ENCODE results near the gene HRH2.
"Not testable (repeated sequence)": the region's sequence is repeated elsewhere in the genome, so short reads cannot be mapped to it uniquely, and the experiment has no call there.

The HRH2 gene

DNA sequence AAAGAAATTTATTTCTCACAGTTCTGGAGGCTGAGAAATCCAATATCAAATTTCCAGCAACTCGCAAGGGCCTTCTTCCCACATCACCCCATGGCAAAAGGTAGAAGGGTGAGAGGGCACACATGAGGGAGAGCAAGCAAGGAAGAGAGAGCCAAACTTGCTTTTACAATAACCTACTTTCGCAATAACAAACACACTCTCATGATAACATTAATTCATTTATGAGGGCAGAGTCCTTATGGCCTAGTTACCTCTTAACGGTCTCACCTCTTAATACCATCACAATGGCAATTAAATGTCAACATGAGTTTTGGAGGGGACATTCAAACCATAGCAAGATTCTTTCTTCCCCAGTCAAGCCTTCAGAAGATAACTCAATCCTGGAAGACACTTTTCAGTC, 11.6 kb upstream of the HRH2 start:
- DNase-seq (ENCODE audit: low read depth in 2 of 2): no peak

DNA sequence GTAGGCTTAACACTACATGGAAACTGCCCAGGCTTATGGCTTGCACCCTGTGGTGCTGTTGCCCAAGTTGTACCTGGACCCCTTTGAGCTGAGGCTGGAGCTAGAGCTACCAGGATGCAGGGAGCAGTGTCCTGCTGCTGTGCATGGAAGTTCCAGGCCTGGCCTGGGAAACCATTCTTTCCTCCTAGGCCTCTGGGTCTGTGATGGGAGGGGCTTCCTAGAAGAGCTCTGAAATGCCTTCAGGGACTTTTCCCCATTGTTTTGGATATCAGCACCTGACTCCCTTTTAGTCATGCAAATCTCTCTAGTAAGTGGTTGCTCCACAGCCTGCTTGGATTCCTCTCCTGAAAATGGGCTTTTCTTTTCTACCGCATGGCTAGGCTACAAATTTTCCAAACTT, 7.9 kb upstream of the HRH2 start:
- DNase-seq (ENCODE audit: low read depth in 2 of 2): no peak

DNA sequence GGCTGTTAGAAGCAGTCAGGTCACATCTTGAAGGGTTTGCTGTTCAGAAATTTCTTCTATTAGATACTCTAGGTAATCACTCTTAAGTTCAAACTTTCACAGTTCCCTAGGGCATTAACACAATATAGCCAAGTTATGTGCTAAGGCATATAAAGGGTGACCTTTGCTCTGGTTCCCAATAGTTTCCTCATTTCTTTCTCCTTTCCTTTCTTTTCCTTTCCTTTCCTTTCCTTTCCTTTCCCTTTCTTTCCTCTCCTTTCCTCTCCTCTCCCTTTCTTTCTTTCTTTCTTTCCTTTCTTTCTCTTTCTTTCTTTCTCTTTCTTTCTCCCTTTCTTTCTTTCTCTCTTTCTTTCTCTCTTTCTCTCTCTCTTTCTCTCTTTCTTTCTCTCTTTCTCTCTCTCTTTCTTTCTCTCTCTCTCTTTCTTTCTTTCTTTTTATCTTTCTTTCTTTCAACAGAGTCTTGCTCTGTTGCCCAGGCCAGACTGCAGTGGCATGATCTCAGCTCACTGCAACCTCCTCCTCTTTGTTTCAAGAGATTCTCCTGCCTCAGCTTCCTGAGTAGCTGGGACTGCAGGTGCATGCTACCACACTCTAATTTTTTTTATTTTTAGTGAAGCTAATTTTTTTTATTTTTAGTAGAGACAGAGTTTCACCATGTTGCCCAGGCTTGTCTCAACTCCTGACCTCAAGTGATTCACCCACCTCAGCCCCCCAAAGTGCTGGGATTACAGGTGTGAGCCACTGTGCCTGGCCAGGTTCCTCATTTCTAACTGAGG, 7.3 kb upstream of the HRH2 start:
- DNase-seq (ENCODE audit: low read depth in 2 of 2): not testable (repeated sequence)

DNA sequence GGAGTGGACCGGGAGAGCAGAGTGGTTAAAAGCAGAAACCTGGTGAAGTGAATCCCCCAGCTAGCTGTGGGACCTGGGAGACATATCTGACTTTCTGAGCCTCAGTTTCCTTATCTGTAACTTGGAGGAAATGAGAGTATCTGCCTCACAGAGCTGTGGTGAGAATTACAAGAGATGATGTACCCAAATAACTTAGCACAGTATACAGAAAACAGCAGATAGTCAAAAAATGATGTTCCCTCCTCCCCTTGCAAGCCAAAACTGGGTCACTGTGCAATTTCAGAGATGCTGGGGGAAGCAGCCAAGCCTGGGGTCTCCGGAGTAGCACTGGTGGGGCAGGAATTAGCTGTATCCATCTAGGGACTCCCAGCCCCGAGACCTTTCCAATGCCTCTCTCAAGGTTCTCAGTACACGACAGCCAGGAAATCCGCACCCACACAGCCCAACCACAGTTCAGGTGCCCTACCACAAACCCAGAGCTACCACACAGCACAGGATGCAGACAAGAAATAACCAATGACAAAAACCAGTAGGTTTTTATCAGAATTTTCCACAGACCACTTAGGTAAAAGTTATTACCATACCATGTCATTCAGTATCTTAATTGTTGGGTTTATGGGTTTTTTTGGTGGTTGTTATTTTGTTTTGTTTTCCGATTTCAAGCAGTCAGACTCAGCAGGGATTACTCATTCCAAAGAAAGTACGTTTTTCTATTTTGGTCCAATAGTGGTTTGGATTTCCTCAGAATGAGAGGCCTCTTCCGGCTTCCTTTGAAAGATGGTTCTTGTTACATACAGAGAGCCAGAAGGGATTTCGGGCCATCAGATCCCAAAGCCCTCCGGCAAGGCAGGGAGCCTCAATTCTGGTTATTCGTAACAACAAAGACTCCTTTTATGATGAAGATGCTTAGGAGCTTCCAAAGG, 4.9 kb upstream of the HRH2 start:
- DNase-seq (ENCODE audit: low read depth in 2 of 2): peak; percentile 46 to 76

DNA sequence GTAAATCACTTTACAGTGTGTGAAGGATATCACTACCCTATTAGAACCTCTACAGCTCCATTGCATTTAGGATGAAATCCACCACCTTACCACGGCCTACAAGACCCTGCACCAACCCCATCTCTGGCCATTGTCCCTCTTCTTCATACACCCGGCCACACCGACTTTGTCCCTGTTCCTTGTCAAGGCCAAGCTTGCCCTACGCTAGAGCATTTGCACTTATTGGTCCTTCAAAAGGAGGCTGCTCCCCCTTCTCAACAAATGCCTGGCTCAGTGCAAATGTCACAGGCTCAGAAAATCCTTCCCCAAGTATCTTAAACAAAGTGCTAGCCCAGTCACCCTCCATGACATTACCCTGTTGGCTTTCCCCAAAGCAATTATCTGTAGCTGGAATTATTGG, 4.1 kb upstream of the HRH2 start:
- no peak for DNase-seq (ENCODE audit: low read depth in 2 of 2)

DNA sequence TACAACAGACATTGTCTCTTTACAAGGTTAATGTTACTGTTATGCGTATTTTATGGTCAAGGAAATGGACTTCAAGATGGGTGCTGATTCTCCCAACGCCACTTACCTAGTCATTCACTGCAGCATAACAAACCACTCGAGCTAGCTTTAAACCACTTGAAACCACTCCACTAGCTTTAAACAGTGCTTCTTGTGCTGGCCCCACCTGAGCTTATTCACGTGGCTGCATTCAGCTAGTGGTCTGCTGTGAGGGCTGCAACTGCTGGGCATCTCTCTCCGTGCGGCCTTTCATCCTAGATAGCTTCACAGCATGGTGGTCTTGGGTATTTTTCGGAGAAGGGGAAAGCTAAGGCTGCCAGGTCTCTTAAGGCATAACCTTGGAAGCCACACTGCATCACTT, 3.5 kb upstream of the HRH2 start:
- no peak for DNase-seq (ENCODE audit: low read depth in 2 of 2)

DNA sequence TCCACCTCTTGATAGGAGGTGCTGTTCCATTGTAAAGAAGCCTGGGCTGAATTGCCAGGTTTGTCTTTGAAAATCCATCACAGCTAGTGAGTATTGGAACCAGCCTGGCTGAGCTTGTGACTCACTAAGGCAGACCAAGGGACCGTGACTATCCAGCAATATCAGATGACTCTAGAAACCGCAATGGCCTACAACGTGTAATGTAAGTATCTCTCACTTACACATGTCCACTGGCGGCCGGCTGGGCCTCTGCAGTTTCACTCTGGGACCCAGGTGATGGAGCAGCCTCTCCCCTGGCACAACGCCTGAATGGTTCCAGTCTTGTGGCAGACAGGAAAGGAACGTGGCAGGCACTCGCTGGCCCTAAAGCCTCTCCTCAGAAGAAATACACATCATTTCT, 3.1 kb upstream of the HRH2 start:
- no peak for DNase-seq (ENCODE audit: low read depth in 2 of 2)

DNA sequence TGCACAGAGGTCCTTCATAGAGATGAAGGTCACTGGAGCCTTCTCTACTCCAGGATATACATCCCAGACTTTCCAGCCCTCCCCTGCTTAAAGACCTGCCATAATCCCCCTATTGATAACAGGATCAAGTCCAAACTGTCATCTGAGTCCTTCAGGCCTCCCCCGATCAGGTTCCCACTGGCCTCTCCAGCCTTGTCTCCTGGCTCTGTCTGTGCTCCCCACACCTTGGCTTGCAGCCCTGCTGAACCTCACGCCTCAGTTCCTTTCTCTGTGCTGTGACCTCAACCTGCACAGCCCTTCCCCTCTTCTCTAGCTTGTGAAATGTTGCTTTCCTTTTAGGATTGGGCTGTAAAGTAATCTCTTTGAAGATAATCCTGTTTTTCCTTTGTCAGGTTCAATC, 2.5 kb upstream of the HRH2 start:
- no peak for DNase-seq (ENCODE audit: low read depth in 2 of 2)

DNA sequence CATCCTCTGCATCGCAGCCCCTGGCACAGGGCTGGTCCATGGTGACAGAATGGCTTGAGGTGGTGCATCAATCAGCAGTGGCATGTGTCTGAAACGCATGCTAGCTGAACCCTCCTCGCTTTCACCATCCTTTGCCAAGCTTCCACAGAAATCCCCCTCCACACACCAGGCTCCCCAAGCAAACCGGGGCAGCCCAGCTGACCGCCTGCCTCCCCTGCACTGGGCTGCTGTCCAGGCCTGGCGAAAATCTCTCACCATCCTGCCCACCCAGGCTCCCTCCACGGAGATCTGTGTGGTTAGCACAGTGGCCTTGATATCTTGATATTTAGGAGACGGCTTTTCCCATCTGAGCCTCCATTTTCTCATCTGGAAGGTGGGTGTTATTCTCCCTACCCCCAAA, 905 bp upstream of the HRH2 start:
- no peak for DNase-seq (ENCODE audit: low read depth in 2 of 2)

DNA sequence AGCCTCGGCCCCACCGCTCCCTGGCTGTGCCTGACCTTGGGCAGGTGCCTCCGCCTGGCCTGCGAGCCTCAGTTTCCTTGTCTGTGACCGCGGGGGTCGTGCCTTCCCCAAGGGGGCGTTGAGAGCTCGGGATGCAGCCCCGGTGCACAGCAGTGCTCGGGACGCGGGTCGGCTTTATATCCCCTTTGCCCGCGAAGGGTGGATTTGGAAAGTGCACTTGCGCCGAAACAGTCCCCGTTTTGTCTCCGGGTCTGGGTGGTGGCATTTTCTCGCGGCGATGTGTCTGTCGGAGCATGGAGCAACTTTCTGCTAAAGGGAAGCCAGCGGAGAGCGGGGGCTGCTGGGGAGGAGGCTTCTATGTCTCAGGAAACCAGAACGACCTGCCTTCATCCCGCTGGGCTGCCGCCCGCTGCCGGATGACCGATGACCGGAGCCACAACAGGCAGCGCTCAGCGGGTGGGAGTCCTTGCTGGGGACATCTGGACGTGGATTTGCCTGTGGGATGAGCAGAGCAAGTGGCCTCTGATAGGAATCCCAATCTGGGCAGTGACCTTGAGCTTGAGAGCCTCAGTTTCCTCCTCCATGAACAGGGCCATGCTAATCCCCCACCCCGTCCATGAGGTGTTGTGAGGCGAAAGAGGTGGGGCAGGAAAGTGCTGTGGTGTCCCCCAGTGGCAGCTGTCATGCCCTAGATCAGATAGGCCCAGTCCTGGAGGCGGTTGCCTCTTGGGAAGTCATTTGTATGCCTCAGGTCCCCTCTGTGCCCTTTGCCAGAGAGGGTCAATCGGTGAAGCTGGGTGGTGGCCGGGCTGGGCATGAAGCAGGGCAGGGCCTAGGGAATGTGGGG, 651 bp downstream of the HRH2 start:
- no peak for DNase-seq (ENCODE audit: low read depth in 2 of 2)

DNA sequence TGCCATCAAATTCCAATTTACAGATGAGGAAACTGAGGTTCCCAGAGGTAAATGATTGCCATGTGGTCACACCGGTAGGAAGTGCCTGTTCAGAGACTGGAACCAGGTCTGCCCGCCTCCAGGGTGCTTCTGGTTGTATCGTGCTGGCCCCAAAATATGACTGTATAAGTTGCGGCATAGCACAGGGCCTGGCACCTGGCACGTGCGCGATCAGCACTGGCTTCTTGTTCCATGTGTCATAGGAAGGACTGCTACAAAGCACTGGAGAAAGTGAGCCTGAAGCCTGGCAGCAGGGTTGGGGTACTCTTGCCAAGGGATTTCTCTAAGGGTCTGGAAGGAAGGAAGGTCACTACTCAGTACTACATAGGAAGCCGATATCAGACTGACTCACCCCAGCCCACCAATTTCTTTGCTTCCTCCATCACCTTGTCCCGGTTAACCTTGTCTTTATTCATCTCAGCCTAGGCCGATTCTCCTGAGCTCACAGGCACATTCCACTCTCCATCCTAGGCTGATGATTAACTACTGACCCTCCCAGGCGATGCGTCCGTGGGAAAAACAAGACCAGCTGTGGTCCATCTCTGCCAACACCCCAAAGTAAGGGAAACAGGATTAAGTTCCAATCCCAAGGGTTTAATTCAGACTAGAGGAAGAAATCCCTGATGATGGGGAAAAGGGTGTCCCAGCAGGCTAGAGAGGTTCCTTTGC, 1.8 kb downstream of the HRH2 start:
- no peak for DNase-seq (ENCODE audit: low read depth in 2 of 2)

DNA sequence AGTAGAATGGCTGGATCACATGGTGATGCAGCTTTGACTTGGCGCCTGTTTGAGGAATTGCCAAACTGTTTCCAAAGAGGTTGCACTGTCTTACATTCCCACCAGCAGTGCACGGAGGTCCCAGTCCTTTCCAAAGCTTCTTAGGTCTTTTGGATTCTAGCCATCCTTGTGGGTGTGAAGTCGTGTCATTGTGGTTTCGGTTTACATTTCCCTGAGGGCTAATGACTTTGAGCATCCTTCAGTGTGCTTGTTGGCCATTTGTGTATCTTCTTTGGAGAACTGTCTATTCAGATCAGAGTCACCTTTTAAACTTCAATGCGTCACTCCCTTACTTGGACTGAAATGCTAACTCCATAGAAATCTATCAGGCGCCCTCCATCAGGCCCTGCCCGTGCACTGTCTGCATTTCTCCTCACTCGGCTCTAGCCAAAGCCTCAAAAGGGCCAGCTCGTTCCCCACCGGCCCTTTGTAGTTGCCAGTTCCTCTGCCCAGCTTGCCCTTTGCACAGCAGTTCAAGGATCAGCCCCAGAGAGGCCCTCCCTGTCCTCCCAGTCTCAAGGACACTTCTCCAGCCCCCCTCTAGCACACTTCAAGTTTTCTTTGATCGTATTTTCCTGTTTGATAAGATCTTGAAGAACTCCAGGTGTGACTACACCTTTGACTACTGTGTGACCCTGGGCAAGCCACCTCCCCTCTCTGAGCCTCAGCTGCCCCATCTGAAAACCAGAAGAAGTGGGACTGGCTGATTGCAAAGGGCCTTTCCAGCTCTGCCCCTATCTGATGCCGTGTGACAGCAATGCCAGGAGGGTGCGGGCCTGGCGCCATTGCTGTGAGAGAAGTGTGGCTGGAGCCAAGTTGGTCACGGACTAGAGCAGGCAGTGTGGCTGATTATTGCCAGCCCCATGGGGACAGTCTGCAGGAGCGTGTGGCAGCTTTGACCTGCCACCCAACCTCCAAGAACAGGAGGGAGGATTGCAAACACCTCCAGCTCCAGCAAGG, 5.6 kb downstream of the HRH2 start:
- no peak for DNase-seq (ENCODE audit: low read depth in 2 of 2)

DNA sequence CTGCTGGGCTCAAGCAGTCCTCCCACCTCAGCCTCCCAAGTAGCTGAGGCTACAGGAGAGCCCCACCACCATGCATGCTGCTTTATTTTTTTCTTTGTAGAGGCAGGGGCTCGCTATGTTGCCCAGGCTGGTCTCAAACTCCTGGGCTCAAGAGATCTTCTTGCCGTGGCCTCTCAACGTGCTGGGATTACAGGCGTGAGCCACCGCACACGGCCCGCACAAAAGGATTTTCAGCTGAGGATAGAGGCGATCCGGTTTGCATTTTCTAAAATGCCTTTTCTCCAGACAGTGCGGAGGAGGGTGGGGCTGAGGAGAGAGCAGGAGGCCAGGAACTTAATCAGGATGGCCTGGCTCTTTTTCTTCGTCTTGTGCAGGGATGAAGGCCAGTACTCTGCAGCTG, 6.9 kb downstream of the HRH2 start:
- no peak for DNase-seq (ENCODE audit: low read depth in 2 of 2)

DNA sequence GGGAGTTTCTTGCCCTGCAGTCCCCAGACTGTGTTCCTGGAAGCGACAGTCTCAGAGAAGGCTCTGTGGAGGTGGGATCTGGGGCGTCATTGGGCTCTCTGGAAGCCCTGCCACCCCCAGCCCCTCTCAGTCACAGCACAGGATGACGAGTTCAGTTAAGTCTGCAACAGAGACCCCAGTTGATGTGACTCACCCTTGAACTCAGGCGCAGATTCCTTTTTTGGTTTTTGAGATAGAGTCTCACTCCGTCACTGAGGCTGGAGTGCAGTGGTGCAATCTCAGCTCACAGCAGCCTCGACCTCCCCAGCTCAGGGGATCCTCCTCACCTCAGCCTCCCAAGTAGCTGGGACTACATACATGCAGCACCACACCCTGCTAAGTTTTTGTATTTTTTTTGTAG, 8.3 kb downstream of the HRH2 start:
- no peak for DNase-seq (ENCODE audit: low read depth in 2 of 2)

DNA sequence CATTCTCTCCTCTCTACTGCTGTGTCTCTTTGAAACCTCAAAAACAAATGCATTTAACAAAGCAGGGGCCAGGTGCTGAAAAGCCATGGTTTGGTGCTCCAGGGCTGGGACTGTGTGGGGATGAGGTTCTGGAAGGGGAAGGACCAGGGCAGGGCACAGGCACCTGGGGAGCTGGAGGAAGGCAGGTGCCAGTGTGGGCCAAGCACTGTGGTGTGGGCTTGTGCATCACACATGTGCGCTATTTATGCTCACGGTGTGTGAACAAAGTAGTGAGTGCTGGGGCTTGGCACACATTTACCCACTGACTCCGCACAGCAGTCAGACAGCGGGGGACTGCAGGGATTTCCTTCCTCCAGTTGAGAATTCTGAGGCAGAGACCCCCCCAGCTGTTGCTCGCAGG, 10.1 kb downstream of the HRH2 start:
- no peak for DNase-seq (ENCODE audit: low read depth in 2 of 2)

DNA sequence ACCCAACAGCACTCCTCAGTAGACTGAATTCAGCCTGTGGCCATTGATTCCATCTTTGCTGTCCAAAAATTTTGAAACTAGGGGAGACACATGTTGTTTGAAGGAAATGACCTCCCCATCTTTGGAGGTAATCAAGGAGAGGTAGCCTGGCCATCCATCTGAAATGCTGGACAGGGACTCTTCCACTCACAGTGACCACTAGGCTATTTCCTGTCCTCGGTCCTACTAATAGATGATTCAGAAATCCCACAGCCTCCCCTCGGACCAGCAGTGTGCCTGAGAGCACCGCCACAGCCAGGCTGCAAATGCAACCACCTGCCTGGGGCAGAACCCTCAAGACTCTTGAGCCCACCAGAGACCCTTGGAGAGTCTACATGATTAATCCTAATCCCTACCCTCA, 12.5 kb downstream of the HRH2 start:
- no peak for DNase-seq (ENCODE audit: low read depth in 2 of 2)

DNA sequence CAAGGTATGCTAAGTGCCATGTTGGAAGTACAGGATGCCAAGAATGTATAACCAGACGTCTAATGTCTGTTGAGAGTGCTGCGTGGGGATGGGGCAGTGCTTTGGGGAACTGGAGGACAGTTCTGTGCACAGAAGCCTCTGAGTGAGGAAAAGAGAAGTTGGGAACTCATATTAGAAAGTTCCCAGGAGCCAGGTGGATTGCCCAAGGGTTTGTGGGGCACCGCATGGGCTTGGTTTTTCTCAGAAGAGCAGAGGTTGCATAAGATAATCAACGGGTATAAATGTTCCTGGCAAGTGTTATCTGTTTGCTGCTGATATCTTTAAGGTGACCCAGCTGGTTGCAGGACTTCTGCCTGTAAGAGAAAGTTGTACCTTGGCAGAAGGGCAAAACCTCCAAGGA, 13.1 kb downstream of the HRH2 start:
- DNase-seq (ENCODE audit: low read depth in 2 of 2): no peak

DNA sequence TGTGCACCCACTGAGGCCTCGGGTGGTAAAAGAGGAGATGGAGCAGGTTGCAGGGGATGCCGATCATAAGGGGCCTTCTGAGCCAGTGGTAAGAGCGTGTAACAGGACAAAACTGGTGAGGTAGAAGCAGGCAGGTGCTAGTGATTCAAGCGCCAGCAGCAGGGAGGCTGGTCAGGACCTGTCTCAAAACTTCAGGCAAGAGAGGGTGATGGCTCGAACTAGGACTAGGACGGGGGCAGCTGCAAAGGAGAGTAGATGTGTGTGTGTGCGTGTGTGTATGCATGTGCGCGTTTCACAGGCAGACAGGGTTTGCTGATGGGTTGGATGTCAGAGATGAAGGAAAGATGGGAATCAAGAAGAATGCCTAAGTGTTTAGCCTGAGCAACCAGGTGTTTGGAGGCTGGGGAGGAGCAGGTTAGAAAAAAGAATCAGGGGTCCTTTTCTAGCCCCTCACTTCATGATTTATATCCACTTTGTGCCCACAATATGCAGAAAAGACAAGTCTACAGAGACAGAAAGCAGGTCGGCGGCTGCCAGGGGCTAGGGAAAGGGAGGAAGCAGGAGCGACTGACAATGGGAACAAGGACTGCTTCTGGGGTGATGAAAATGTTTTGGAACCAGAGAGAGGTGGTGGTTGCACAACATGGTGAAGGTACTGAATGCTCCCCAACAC, 15.2 kb downstream of the HRH2 start:
- DNase-seq (ENCODE audit: low read depth in 2 of 2): no peak

DNA sequence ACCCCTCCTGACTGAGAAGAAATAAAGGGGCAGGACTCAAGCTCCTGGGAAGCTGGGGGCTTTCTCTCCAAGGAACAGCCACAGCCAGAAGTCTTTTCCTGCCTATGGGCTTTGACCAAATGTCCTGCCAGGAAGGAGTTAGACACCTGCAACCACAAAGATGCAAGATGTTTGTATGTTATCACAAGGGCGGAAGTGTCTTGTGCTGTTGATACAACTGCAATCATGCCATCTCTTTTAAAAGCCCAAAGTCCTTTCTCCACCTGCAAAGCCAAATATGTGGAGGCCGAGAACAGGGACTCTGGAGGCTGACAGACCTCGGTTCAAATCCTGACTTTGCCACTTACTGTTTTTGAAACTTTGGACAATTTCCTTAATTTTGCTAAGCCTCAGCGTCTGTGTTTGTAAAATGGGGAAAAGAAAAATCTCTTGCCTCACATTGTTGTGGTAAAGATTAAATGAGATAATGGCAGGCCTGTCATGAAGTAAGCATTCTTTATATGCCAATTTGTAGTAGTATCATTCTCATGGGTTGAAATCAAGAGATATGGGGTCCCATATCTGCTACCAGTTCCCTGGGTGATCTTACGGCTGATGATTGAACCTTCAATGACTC, 17.0 kb downstream of the HRH2 start:
- no peak for DNase-seq (ENCODE audit: low read depth in 2 of 2)
